GM10266 (cell line): ENCODE results near the gene XRN1.
"Not testable (repeated sequence)": the region's sequence is repeated elsewhere in the genome, so short reads cannot be mapped to it uniquely, and the experiment has no call there.

Experiments used
- DNase-seq: peaks from one replicate; pipeline ENCODE4 v3.0.0; 2012; ENCODE audit errors: extremely low spot score
- TF ChIP-seq, protein P1 (sequence below): IDR thresholded peaks from 2 replicates; pipeline ENCODE4 v1.5.1; 2012; ENCODE audit warnings: mild to moderate bottlenecking, low read depth; ENCODE audit not compliant: control insufficient read depth, insufficient read depth; ENCODE audit errors: missing control alignments

XRN1 gene

DNA sequence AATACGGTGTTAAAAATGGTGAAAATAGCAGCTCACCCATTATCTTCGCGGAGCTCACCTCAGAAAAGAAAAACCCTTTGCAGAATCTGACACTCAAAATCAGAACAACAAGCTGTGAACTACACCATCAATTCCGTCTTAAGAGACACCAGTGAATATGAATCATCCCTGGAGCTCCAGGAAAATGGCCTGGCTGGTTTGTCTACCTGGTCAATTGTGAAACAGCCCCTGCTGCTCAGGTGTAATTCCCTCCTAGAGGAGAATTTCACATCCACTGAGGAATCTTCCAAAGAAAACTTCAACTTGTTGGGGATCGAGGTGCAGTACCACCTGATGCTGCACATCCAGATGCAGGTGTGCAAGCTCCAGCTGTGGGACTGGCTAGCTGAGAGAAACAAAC is 3.0 kb upstream of the XRN1 start:
- TF ChIP-seq, protein P1, sequence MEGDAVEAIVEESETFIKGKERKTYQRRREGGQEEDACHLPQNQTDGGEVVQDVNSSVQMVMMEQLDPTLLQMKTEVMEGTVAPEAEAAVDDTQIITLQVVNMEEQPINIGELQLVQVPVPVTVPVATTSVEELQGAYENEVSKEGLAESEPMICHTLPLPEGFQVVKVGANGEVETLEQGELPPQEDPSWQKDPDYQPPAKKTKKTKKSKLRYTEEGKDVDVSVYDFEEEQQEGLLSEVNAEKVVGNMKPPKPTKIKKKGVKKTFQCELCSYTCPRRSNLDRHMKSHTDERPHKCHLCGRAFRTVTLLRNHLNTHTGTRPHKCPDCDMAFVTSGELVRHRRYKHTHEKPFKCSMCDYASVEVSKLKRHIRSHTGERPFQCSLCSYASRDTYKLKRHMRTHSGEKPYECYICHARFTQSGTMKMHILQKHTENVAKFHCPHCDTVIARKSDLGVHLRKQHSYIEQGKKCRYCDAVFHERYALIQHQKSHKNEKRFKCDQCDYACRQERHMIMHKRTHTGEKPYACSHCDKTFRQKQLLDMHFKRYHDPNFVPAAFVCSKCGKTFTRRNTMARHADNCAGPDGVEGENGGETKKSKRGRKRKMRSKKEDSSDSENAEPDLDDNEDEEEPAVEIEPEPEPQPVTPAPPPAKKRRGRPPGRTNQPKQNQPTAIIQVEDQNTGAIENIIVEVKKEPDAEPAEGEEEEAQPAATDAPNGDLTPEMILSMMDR = no peak
- DNase-seq = no peak

DNA sequence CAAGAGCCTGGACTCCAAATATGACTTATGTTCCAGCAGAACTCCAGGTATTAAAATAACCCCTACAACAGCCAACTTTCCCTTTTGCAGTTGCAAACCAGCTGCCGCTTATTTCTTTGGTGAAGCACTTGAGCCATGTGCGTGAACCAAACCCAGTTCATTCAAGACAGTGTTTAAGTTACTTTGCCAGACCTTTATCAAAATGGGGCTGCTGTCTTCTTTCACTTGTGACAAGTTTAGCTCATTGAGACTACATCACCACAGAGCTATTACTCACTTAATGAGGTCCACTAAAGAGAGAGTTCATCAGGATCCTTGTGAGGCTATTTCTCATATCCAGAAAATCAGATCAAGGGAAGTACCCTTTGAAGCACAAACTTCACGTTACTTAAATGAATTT is 2.4 kb upstream of the XRN1 start:
- TF ChIP-seq, protein P1 = no peak

DNA sequence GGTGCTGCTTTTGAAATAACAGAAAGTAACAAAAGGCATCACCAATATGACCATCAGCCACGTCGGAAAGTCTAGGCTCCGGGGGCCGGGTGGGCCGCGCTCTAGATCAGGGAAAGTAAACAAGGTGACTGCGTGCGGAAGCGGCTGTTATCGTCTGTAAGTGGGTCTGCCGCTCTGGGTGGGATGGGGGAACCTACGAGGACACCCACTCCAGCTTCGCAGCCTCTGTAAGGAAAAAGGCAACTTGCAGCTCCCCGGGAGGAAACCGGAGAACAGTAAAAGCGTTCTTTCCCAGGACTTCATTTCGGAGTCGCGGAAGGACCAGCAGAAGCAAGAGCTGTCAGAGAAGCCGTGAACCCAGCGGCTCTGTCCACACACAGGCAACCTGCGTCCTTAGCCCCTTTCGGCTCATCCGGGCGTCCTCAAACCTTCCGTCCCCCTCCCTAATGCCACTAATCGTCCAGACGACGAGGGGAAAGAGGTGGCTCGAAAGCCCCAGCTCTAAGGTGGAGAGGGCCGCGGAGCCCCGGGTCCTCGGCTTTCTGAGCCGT is 461 bp downstream of the XRN1 start:
- peak; percentile 48 for DNase-seq
- TF ChIP-seq, protein P1 = no peak

More for the DNA sequence above, 2.4 kb upstream of the XRN1 start:
- no peak for DNase-seq

DNA sequence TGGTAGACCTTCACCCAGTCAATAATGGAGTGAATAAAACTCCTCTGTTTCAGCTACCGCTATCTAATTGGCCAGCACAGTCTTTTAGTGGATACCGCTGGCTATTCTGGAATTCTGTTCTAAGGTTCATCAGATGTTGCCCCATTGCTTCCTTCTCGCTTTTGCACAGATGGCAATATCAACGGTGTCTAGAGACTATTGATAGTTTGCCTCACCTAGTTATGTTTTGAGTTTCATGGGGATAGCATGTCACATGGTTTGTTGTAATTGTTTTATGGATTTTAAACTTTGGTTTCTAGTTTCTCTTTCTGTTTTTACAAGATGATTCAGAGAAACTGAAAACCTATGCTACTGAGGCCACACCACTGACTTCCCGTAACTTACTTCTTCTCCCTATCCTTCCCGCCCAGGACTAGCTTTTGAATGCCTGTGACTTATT is 2.0 kb downstream of the XRN1 start:
- DNase-seq = peak; percentile 68
- TF ChIP-seq, protein P1 = no peak

DNA sequence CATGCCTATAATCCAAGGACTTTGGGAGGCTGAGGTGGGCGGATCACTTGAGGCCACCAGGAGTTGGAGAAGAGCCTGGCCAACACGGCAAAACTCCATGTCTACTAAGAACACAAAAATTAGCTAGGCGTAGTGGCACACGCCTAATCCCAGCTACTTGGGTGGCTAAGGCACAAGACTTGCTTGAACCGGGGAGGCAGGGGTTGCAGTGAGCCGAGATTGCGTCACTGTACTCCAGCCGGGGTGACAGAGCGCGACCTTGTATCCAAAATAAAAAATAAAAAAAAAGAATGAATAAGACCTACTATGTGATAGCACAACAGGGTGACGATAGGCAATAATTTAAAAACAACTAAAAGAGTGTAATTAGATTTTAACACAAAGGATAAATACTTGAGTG is 3.5 kb downstream of the XRN1 start:
- TF ChIP-seq, protein P1 = no peak

DNA sequence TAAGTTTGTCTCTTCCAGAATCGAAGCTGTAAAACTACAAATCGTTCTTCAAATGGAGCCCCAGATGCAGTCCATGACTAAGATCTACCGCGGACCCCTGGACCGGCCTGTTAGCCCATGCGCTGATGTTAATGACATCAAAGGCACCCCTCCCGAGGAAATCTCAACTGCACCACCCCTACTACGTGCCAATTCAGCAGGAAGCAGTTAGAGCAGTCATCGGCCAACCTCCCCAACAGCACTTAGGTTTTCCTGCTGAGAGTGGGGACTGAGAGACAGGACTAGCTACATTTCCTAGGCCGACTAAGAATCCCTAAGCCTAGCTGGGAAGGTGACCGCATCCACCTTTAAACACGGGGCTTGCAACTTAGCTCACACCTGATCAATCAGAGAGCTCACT is 4.8 kb downstream of the XRN1 start:
- DNase-seq = not testable (repeated sequence)

More for the DNA sequence above, 3.5 kb downstream of the XRN1 start:
- DNase-seq = no peak

DNA sequence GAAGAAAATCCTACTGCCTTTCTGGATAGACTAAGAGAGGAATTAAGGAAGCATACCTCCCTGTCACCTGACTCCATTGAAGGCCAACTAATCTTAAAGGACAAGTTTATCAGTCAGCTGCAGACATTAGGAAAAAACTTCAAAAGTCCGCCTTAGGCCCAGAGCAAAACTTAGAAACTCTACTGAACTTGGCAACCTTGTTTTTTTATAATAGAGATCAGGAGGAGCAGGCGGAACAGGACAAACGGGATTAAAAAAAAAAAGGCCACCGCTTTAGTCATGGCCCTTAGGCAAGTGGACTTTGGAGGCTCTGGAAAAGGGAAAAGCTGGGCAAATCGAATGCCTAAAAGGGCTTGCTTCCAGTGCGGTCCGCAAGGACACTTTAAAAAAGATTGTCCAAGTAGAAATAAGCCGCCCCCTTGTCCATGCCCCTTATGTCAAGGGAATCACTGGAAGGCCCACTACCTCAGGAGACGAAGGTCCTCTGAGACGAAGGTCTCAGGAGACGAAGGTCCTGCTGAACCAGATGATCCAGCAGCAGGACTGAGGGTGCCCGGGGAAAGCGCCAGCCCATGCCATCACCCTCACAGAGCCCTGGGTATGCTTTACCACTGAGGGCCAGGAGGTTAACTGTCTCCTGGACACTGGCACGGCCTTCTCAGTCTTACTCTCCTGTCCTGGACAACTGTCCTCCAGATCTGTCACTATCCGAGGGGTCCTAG is 8.2 kb downstream of the XRN1 start:
- DNase-seq = not testable (repeated sequence)

DNA sequence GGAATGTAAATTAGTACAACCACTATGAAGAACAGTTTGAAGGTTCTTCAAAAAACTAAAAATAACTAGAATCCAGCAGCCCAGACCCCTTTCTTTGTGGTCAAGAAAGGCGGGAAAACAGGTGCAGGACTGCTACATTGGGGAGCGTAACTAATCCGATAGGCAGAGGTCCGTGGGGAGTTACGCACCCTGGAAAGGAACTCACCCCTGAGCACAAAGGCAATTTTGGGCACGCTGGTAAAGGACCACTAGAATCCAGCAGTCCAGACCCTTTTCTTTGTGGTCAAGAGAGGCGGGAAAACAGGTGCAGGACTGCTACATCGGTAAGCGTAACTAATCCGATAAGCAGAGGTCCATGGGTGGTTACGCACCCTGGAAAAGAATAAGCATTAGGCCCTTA is 9.7 kb downstream of the XRN1 start:
- not testable (repeated sequence) for DNase-seq
